Right renal cortex interstitium (tissue), 3 donors: ENCODE results near the gene RAPSN. TPM values are rescaled to one million over a fixed set of nuclear protein-coding genes. Genes with fewer than 3 reads are reported as not detected.
A peak's percentile ranks its signal among the peaks of the same experiment; 100 is the strongest.

Experiments
- DNase-seq, 3 donors: peaks; one replicate each; pipeline ENCODE4 v3.0.0-alpha.2; 2013; ENCODE audit warnings: low read depth in 3 of 3, low spot score in 2 of 3
- polyA plus RNA-seq, 3 donors: library from polyadenylated mRNA; unstranded; fragments of 120-200 nt; gene quantifications; one replicate each; pipeline ENCODE4 v1.2.1, GENCODE V29; 2013; ENCODE audit not compliant: insufficient read length in 3 of 3

The RAPSN gene
- polyA plus RNA-seq, 3 donors, result 0.13 to 0.14 TPM; not detected in 1

GRCh38 chr11:47410370-47411264, 38.3 kb downstream of the RAPSN start:
- DNase-seq, result no peak

GRCh38 chr11:47409440-47410369, 39.2 kb downstream of the RAPSN start:
- DNase-seq, result no peak

DNA sequence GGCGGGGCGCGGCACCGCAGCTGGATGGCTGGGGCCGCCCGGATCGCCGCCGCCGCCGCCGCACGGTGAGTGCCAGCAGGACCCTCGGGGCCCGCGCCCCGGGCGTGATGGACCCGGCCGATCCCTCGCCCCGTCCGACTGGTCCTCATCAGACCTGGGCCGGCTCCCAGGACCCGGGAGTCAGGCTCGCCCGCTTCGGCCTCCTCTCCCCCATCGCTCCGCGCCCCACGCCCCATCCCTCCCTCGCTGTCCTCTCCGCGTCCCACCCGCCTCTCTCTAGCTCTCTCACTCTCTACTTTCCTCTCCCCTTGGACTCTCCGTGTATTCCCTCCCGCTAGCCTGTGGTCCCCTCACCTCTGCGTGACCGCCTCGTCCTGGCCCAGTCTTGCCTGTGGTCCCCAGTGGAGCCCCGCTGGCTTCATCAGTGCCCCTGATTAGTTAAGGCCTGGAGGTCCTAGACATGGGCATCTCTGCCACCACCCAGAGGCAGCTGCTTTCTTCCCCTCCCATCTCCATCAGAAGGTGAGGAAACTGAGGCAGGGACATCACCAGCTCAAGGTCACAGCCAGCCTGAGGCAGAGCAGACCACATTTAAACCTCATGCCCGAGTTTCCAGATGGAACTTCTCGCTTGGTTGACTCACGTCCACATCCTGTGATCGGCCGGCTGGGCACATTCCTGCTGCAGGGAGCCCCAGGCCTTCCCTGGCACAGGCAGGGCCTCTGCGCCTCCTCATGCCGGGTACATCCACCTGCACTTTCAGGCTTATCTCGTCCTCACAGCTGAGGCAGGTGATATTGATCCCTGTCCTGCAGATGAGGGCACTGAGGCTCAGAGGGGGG, 40.1 kb downstream of the RAPSN start:
- no peak for DNase-seq

DNA sequence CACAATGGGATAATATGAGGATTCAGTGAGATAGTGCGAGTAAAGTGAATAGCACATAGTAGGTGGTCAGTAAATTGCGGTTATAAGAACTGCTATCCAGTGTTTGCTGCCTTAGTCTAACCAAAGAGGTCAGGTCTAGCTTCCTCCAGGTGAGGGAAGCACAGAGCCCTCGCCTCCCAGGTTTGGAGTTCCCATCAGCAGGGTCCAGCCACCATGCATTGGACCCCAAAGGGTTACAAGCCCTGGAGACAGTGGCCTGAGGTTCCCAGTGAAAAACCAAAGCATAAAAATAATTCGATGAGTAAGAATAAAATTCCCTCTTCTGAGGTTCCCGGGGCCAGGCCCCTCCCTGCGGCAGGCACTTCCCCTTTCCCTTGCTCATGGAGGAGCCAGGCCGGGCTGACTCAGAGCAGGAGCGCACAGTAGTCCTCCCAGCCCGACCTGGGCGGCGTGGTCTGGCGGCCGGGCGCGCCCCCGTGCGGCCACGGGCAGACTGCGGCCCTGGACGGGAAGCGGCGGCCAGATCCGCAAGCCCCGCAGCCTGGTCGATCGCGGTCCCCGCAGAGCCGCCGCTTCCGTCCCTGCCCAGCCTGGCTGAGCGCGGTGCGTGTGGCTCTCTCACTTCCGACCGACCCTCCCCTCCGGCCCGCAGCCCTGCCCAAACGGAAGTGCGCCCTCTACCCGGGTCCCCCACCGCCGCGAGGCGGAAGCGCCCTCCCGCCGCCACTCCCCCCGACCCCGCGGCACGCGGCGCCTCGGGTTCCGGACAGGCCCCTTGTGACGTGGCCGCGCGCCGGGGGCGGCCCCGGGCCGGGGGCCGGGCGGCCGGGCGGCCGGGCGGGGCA, 41.0 kb downstream of the RAPSN start, which contains the start of gene SLC39A13:
Gene SLC39A13 (plus strand): TSS at position 845 of the 845 bp plus-strand sequence. CDS start 1,505 bp downstream, outside the sequence.
- DNase-seq, result peak; percentile 83 to 88 (median 84)

DNA sequence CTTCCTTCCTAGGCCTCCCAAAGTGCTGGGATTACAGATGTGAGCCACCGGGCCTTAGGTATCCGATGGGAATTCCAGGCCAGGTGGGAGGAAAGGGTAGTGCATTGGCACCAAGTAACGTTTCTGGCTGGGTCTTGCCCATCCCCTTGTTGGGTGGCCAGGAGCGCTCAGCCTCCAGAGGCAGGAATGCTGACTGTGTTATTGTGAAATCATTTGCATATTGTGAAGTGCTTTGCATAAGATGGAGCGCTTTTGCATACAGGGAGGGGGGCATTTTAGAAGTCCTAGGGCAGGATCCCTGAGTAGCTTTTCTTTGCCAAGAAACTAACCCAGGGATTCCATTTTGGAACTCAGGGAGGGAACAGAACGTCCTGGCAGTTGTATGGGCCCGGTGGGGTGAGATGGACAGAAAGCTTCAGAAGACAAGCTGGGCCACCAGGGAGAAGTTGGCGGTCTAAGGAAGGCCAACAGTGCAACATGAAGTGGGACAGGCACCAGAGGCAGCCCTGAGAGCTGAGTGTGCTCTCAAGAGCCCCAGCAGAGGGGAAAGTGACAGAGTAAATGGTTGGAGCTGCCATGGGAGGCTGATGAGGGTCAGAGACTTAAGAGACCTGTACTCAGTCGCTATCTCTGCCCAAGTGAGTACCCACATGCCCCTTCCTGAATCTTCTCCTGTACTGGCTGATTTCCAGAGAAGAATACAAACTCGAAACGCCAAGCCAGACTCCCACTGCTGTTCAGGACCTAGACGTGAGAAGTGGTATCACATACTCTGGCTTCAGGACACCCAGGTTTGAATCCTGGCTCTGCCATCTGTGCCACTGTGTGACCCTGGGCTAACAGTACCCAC, 41.8 kb downstream of the RAPSN start:
- no peak for DNase-seq

DNA sequence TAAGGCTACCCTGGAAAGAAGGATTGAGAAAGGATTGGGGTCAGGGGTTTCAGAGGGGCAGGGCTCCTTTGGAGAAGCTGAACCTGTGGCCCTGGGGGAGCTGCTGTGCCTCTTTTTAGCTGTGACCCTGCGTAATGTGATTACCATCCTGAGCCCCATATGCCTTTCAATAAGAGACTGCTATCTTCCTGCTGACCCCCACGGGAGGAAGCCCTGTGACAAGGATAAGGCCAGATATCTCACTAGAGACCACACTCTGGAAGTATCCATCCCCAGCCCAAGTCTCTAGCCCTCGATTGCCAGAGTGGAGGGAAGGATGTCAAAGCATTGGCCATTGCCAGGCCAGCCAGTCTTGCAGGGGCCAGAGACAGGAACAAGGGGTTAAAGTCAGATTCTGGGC, 45.4 kb downstream of the RAPSN start:
- no peak for DNase-seq

DNA sequence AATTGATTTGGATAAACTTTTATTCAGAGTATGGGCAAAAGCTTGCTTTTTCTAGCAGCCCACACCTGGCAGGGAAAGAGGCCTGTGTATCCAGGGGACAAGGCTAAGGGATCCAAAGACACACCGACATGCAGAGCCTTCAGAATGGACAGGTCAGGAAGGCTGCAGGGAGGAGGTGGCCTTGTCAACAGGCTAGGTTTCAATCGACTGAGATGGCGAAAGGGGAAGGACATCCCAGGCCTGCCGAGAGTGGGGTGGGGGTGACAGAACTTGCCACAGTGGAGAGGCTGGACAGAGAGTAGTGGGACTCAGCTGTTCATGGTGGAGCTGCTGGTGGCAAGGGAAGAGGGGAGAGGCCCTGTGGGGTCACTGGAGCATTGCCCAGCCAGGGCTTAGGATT, 45.8 kb downstream of the RAPSN start:
- DNase-seq, result no peak

- DNase-seq, result no peak
These were observed 48.1 kb downstream of the RAPSN start for GRCh38 chr11:47400768-47401279.

DNA sequence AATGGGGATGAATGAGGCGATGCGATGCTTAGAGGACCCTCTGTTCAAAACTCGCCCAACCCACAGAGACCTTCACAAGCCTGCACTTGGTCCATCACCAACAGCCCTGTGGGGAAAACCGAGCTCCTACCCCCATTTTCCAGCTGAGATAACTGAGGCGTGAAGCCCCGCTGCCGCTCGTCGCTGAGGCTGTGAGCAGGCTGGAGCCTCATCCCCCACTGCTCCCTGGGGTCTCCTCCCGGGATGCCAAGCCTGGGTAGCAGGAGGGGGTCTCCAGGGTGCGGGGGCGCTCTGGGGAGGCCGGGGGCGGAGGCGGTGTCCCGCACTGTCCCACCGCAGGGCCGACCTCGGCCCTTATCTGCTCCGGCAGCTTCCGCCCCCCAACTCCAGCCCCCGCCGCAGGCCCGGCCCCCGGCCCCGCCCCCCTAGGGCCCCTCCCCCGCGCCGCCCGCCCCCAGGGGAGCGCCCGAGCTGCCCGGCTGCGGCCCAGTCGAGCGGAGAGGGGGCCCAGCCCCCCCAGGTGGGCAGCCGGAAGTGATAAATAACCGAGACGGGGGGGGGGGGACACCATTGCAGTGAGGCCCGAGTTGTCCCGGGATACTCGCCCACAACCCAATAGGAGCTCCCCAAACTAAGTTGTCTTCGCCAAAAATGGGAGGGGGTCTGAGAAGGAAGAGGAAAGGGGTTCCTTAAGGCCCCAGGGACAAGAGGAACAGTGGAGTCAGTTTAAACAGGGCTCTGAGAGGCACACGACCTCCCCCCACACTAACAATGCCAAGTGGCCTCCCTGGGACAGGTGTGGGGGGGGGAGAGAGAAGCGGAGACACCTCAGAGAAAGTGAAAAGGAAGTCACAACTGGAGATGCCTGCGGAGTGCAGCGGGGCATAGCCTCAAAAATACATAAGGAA, 48.8 kb downstream of the RAPSN start:
- no peak for DNase-seq

GRCh38 chr11:47398551-47398950, 50.4 kb downstream of the RAPSN start:
- no peak for DNase-seq

- no peak for DNase-seq
These were observed 50.9 kb downstream of the RAPSN start for GRCh38 chr11:47398011-47398410.

DNA sequence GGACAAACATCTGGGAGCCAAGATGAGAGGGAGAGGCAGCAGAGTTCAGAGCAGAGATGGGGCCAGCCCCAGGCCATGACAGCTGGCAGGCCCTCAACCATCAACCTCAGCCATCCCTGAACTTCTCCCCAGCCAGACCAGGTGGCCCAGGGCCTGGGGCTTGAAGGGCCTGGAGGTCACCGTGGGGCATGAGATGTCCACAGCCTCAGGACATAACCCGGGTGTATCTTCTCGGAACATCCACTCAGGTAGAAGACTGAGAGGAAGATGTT, 53.0 kb downstream of the RAPSN start:
- no peak for DNase-seq

- no peak for DNase-seq
These were observed 53.5 kb downstream of the RAPSN start for GRCh38 chr11:47395223-47396048.

GRCh38 chr11:47394322-47395222, 54.4 kb downstream of the RAPSN start:
- DNase-seq, result no peak

GRCh38 chr11:47394050-47394321, 55.0 kb downstream of the RAPSN start:
- DNase-seq, result no peak
